GM23338 (cell line): ENCODE data around the gene ANO10. TPM values are rescaled to one million over a fixed set of nuclear protein-coding genes. Genes with fewer than 3 reads are reported as not detected.

Source experiments
- ATAC-seq: fragments of 200-7000 bp; cut with Tn5 transposase; 3 replicates; pipeline ENCODE4 v1.9.1; 2020
- DNase-seq: peaks from one replicate; pipeline ENCODE4 v3.0.0-alpha.2; 2015; ENCODE audit warnings: low spot score
- H2AFZ ChIP-seq: fragments of 200-600 bp; sonication (generic); 2 replicates; pipeline ENCODE4 v1.8.0; 2016; ENCODE audit warnings: antibody characterized with exemption, mild to moderate bottlenecking, moderate library complexity
- H3F3A ChIP-seq: fragments of 200-600 bp; sonication (generic); replicated peaks from 2 replicates; pipeline ENCODE4 v1.8.0; 2017; ENCODE audit warnings: antibody characterized with exemption, mixed run types, low read depth
- H3K27ac ChIP-seq: fragments of 200-600 bp; sonication (generic); 2 replicates; pipeline ENCODE4 v1.6.1; 2016; ENCODE audit warnings: low read depth
- H3K27me3 ChIP-seq: fragments of 200-600 bp; sonication (generic); 2 replicates; pipeline ENCODE4 v1.8.0; 2016; ENCODE audit warnings: mild to moderate bottlenecking, mixed run types, moderate library complexity; ENCODE audit not compliant: insufficient read depth
- H3K36me3 ChIP-seq: fragments of 200-600 bp; sonication (generic); 2 replicates; pipeline ENCODE4 v1.8.0; 2016; ENCODE audit warnings: mild to moderate bottlenecking; ENCODE audit not compliant: insufficient read depth
- H3K4me1 ChIP-seq: fragments of 200-600 bp; sonication (generic); 2 replicates; pipeline ENCODE4 v1.8.0; 2016; ENCODE audit warnings: mild to moderate bottlenecking, moderate library complexity; ENCODE audit not compliant: insufficient read depth
- H3K4me2 ChIP-seq: fragments of 200-600 bp; sonication (generic); 2 replicates; pipeline ENCODE4 v1.7.1; 2017; ENCODE audit warnings: mixed run types
- H3K4me3 ChIP-seq: fragments of 200-600 bp; sonication (generic); 2 replicates; pipeline ENCODE4 v1.6.1; 2016; ENCODE audit warnings: mixed run types
- H3K79me2 ChIP-seq: fragments of 200-600 bp; sonication (generic); replicated peaks from 2 replicates; pipeline ENCODE4 v1.8.0; 2017; ENCODE audit warnings: mild to moderate bottlenecking; ENCODE audit not compliant: insufficient read depth
- H3K9me2 ChIP-seq: fragments of 200-600 bp; sonication (generic); 2 replicates; pipeline ENCODE4 v1.8.0; 2017; ENCODE audit not compliant: insufficient read depth
- H4K20me1 ChIP-seq: fragments of 200-600 bp; sonication (generic); replicated peaks from 2 replicates; pipeline ENCODE4 v1.8.0; 2017; ENCODE audit warnings: mild to moderate bottlenecking; ENCODE audit not compliant: insufficient read depth
- H3K27ac Mint-ChIP-seq: 2 replicates; pipeline ENCODE4 v1.8.0; 2020; ENCODE audit warnings: inconsistent platforms, mild to moderate bottlenecking, moderate library complexity, mixed read lengths
- H3K27me3 Mint-ChIP-seq: 3 replicates; pipeline ENCODE4 v1.8.0; 2022; ENCODE audit warnings: low read depth, mild to moderate bottlenecking, moderate library complexity, mixed read lengths, inconsistent platforms; ENCODE audit not compliant: insufficient read depth, poor library complexity
- H3K36me3 Mint-ChIP-seq: 3 replicates; pipeline ENCODE4 v1.8.0; 2021; ENCODE audit warnings: low read depth, mild to moderate bottlenecking, inconsistent platforms, moderate library complexity, mixed read lengths
- H3K4me1 Mint-ChIP-seq: 3 replicates; pipeline ENCODE4 v1.8.0; 2020; ENCODE audit warnings: mild to moderate bottlenecking, inconsistent platforms, mixed read lengths
- H3K4me3 Mint-ChIP-seq: 3 replicates; pipeline ENCODE4 v1.8.0; 2021; ENCODE audit warnings: moderate library complexity, mild to moderate bottlenecking, inconsistent platforms, mixed read lengths
- H3K9me3 Mint-ChIP-seq: 3 replicates; pipeline ENCODE4 v1.8.0; 2020; ENCODE audit warnings: moderate library complexity, mild to moderate bottlenecking, inconsistent platforms, mixed read lengths
- CREB1 ChIP-seq: fragments of 250-450 bp; sonication (Bioruptor Pico); IDR thresholded peaks from 2 replicates; pipeline ENCODE4 v1.5.0; 2020; ENCODE audit warnings: low read depth, mild to moderate bottlenecking, moderate library complexity
- EZH2phosphoT487 ChIP-seq: fragments of 200-600 bp; sonication (generic); IDR thresholded peaks from one replicate; pipeline ENCODE4 v1.8.1; 2018; ENCODE audit warnings: antibody characterized with exemption; ENCODE audit not compliant: unreplicated experiment
- NANOG ChIP-seq: IDR thresholded peaks from 2 replicates; pipeline ENCODE4 v1.6.1; 2016; ENCODE audit warnings: antibody characterized with exemption, borderline replicate concordance
- POLR2AphosphoS5 ChIP-seq: IDR thresholded peaks from 2 replicates; pipeline ENCODE4 v1.6.1; 2016; ENCODE audit warnings: antibody characterized with exemption, low read depth
- STAT1 ChIP-seq: IDR thresholded peaks from one replicate; pipeline ENCODE4 v1.6.1; 2016; ENCODE audit warnings: antibody characterized with exemption; ENCODE audit not compliant: unreplicated experiment
- ZNF114 ChIP-seq: fragments of 250-450 bp; sonication (Bioruptor Pico); IDR thresholded peaks from 2 replicates; pipeline ENCODE4 v1.5.0; 2020; ENCODE audit warnings: mild to moderate bottlenecking, moderate library complexity
- ZNF331 ChIP-seq: fragments of 250-450 bp; sonication (Bioruptor Pico); IDR thresholded peaks from 2 replicates; pipeline ENCODE4 v1.5.0; 2020; ENCODE audit warnings: low read depth, mild to moderate bottlenecking, moderate library complexity
- polyA plus RNA-seq: library from polyadenylated mRNA; unstranded; fragments of >200 nt; fragmentation: Nextera tagmentation; extraction: Ambion mirVana; gene quantifications from 2 replicates; pipeline ENCODE4 v1.2.1, GENCODE V29; 2016
- total RNA-seq: library from RNA; depleted of rRNA; stranded (reverse); fragments of >200 nt; shearing (Covaris generic); gene quantifications from 2 replicates; pipeline ENCODE4 v1.2.3, GENCODE V29; 2014
- TF ChIP-seq, protein P1 (sequence below): fragments of 250-450 bp; sonication (Bioruptor Pico); IDR thresholded peaks from 2 replicates; pipeline ENCODE4 v1.5.0; 2020; ENCODE audit warnings: mild to moderate bottlenecking, moderate library complexity
- TF ChIP-seq, protein P2 (sequence below): IDR thresholded peaks from 2 replicates; pipeline ENCODE4 v1.6.1; 2016; ENCODE audit warnings: antibody characterized with exemption

The ANO10 gene
- total and polyA plus RNA-seq, 2 experiments from 2014 or later: 29.2 to 48.1 TPM

GRCh38 chr3:43525941-43526607 lies 95.7 kb downstream of the ANO10 start (continued):
- TF ChIP-seq, protein P1, sequence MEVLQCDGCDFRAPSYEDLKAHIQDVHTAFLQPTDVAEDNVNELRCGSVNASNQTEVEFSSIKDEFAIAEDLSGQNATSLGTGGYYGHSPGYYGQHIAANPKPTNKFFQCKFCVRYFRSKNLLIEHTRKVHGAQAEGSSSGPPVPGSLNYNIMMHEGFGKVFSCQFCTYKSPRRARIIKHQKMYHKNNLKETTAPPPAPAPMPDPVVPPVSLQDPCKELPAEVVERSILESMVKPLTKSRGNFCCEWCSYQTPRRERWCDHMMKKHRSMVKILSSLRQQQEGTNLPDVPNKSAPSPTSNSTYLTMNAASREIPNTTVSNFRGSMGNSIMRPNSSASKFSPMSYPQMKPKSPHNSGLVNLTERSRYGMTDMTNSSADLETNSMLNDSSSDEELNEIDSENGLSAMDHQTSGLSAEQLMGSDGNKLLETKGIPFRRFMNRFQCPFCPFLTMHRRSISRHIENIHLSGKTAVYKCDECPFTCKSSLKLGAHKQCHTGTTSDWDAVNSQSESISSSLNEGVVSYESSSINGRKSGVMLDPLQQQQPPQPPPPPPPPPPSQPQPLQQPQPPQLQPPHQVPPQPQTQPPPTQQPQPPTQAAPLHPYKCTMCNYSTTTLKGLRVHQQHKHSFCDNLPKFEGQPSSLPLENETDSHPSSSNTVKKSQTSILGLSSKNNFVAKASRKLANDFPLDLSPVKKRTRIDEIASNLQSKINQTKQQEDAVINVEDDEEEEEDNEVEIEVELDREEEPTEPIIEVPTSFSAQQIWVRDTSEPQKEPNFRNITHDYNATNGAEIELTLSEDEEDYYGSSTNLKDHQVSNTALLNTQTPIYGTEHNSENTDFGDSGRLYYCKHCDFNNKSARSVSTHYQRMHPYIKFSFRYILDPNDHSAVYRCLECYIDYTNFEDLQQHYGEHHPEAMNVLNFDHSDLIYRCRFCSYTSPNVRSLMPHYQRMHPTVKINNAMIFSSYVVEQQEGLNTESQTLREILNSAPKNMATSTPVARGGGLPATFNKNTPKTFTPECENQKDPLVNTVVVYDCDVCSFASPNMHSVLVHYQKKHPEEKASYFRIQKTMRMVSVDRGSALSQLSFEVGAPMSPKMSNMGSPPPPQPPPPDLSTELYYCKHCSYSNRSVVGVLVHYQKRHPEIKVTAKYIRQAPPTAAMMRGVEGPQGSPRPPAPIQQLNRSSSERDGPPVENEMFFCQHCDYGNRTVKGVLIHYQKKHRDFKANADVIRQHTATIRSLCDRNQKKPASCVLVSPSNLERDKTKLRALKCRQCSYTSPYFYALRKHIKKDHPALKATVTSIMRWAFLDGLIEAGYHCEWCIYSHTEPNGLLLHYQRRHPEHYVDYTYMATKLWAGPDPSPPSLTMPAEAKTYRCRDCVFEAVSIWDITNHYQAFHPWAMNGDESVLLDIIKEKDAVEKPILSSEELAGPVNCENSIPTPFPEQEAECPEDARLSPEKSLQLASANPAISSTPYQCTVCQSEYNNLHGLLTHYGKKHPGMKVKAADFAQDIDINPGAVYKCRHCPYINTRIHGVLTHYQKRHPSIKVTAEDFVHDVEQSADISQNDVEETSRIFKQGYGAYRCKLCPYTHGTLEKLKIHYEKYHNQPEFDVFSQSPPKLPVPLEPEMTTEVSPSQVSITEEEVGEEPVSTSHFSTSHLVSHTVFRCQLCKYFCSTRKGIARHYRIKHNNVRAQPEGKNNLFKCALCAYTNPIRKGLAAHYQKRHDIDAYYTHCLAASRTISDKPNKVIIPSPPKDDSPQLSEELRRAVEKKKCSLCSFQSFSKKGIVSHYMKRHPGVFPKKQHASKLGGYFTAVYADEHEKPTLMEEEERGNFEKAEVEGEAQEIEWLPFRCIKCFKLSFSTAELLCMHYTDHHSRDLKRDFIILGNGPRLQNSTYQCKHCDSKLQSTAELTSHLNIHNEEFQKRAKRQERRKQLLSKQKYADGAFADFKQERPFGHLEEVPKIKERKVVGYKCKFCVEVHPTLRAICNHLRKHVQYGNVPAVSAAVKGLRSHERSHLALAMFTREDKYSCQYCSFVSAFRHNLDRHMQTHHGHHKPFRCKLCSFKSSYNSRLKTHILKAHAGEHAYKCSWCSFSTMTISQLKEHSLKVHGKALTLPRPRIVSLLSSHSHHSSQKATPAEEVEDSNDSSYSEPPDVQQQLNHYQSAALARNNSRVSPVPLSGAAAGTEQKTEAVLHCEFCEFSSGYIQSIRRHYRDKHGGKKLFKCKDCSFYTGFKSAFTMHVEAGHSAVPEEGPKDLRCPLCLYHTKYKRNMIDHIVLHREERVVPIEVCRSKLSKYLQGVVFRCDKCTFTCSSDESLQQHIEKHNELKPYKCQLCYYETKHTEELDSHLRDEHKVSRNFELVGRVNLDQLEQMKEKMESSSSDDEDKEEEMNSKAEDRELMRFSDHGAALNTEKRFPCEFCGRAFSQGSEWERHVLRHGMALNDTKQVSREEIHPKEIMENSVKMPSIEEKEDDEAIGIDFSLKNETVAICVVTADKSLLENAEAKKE (CRISPR knock-in tag): no peak

DNA sequence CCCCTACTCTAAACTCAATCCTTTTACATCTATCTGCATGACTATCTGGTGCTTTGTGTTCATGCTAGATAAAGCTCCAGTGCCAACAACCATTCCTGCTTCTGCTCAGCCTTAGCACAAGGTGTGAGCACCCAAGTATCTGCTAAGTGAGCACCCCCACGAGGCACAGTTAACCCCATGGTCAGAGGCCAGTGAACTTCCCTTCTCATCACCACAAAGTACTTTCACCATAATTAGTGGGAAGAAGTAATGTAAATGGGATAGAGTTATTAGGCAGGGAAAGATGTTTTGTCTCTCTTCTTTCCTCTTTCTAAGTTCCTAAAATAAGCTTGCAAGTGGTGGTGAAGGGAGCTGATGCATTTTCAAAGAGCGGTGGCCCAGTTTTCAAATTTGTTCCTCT lies 96.4 kb downstream of the ANO10 start:
- Histone ChIP-seq H3F3A (no peaks in the 10 kb centered on the region), H3K4me1 (no peaks in the 10 kb centered on the region), H4K20me1 (no peaks in the 10 kb centered on the region), H3K79me2 (no peaks in the 10 kb centered on the region), H3K27me3 (no peaks in the 10 kb centered on the region), H3K4me3 (no peak overlapping the region), H3K4me2 (no peak overlapping the region), H2AFZ (no peak overlapping the region), H3K9me2 (peaks cover 5% of the 10 kb centered on the region; the same call in 1 of the 2 replicates), H3K27ac (no peak overlapping the region), H3K36me3 (no peaks in the 10 kb centered on the region)
- H3K4me3 Mint-ChIP-seq: no peak overlapping the region
- H3K9me3 Mint-ChIP-seq: peaks cover 3% of the 10 kb centered on the region; the same call in 2 of the 3 replicates
- H3K27me3 Mint-ChIP-seq: no peaks in the 10 kb centered on the region
- ATAC-seq: no peak
- no peak overlapping the region for H3K27ac Mint-ChIP-seq
- TF ChIP-seq, protein P2, sequence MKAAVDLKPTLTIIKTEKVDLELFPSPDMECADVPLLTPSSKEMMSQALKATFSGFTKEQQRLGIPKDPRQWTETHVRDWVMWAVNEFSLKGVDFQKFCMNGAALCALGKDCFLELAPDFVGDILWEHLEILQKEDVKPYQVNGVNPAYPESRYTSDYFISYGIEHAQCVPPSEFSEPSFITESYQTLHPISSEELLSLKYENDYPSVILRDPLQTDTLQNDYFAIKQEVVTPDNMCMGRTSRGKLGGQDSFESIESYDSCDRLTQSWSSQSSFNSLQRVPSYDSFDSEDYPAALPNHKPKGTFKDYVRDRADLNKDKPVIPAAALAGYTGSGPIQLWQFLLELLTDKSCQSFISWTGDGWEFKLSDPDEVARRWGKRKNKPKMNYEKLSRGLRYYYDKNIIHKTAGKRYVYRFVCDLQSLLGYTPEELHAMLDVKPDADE: no peak
- TF ChIP-seq ZNF114 (CRISPR knock-in tag): no peak
- no peak for TF ChIP-seq CREB1 (CRISPR knock-in tag)
- TF ChIP-seq STAT1: no peak
- no peak for TF ChIP-seq NANOG
- TF ChIP-seq POLR2AphosphoS5: no peak
- TF ChIP-seq EZH2phosphoT487: no peak
- no peak for TF ChIP-seq ZNF331 (CRISPR knock-in tag)
- H3K4me1 Mint-ChIP-seq: no peaks in the 10 kb centered on the region
- H3K36me3 Mint-ChIP-seq: peaks cover 18% of the 10 kb centered on the region; the same call in 2 of the 3 replicates
- no peak for DNase-seq
